ENCODE data around the gene WDR1.

GRCh38 chr4:10086506-10087120 lies 30.0 kb downstream of the WDR1 start:
- TF ChIP-seq CTCF (IDR thresholded peaks at IDR 0.05) = no peak
- TF ChIP-seq POLR2AphosphoS5 (IDR thresholded peaks at IDR 0.05) = no peak
- no peak for TF ChIP-seq POLR2A (IDR thresholded peaks at IDR 0.05)
- no peak for TF ChIP-seq EP300 (IDR thresholded peaks at IDR 0.05)

Measured in gastroesophageal sphincter (tissue), 3 donors.